HuH-7 (cell line): ENCODE data around the gene LTA4H.

Experiments
- DNase-seq: peaks from one replicate; pipeline ENCODE4 v3.0.0; 2011; ENCODE audit warnings: low spot score

Gene LTA4H

DNA sequence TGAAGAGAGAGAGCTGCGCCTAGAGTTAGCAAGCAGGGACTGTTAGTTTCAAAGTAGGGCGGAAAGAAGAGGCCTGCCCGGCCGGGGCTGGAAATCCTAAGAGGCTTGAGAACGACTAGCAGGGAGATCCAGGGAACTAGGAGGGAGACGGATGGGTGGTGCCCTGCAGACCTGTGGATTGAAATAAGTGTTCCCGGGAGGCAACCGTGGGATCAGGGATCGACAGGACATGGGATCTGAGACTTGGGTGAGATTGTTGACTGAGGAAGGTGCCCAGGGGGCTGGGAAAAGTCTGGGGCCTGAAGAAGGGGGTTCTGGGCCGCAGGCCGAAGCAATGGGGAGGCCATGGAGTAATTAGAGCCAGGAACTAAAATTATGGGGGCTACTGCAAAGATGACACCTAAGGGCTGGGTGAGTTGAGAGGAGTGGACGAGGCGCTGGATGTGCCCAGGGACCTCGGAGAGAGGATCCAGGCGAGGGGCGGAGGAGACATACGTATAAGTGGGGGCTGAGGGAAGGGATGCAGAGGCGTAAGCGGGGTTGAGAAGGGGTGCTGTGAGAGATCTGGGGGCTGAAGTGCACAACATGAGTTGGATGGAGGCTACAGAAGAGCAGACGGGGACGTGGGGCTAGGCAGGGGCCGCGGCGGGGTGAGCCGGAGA, 635 bp downstream of the LTA4H start:
- peak; percentile 40 for DNase-seq

DNA sequence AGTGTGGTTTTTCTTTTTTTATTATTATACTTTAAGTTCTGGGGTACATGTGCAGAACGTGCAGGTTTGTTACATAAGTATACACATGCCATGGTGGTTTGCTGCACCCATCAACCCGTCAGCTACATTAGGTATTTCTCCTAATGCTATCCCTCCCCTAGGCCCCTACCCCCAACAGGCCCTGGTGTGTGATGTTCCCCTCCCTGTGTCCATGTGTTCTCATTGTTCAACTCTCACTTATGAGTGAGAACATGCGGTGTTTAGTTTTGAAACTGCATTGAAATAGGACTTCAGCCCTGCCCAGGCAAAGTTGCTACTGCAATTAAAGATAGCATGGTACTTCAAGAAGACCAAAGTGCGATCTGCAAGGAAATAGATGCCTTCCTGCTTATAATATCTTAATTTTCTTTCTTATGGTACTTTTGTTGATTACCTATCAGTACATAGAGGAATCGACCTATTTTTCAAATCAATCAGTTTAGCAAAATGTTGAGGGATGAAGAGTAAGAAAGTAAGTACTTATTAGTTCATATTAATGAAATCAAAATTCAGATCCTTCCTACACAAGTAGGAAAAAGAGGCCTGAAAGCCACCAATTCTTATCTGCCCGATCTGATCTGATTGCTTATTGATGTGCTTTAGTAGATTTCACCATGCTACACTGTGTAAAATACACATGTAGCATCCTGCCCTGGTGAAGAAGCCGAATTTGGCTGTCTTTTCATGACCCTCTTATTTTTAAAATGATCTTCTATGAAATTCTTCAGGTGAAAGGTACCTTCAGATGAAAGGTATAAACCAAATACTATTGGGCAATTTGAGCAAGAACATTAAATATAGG, 1.6 kb downstream of the LTA4H start:
- DNase-seq: no peak

DNA sequence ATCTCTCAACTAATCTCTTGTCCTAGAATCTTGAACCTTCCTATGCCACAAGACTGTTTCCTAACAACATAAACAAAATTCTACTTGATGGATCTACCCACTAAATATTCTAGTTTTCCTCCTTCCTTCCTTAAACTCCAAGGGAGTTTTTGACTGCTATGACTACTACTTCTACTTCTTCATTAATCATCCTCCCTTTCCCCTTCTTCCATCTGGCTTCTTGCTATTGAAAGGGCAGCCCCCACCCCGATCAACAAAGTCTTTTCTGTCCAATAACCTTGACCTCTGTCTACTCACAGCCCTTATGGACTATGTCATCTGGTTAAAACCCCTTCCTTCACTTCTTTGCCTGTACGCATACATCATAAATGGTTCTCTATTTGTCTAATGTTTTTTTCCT, 5.6 kb downstream of the LTA4H start:
- DNase-seq: no peak

DNA sequence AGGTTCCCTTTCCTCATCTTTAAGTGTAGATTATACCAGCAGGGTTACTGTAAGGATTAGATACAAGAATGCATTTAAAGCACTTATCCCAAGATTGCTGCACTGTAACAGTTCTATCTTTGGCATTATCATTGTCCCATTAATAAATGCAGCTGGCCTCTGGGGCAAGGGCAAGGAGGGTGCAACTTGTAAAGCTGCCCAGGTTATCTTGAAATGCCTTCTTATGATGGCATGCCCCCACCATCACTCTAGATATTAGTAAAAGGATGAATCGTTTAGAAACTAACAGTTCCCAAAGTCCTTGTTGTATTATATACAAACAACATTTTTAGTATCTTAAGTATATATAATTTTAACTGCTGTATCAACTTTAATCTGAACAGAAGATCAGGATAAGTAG, 6.8 kb downstream of the LTA4H start:
- DNase-seq: no peak

DNA sequence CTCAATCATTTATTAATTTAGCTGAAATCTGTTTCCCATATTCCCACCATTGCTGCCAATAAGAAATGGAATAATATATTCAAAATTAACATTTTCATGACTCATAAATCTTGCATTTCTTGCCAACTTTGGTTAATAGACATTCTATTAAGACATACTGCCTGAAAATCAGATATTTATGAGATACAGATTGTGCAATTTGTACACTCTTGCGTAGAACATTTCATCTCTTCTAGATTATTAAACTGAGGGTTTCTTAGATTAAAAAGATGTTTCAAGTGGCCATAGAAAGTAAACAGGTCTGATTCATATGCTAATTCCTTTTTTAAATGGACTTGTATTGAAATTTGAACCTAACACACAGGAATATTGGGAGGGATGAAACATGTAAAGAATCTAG, 9.1 kb downstream of the LTA4H start:
- DNase-seq: no peak

DNA sequence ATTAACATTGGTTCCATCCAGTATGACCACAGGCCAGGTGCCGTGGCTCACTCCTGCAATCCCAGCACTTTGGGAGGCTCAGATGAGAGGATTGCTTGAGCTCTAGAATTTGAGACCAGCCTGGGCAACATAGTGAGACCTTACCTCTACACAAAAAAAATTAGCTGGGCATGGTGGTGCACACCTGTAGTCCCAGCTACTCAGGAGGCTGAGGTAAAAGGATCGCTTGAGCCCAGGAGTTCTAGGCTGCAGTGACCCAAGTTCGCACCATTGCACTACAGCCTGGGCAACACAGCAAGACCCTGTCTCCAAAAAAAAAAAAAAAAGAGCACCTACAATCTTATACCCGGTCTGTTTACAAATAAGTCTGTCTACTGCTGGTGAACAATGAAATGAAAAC, 9.9 kb downstream of the LTA4H start:
- no peak for DNase-seq

DNA sequence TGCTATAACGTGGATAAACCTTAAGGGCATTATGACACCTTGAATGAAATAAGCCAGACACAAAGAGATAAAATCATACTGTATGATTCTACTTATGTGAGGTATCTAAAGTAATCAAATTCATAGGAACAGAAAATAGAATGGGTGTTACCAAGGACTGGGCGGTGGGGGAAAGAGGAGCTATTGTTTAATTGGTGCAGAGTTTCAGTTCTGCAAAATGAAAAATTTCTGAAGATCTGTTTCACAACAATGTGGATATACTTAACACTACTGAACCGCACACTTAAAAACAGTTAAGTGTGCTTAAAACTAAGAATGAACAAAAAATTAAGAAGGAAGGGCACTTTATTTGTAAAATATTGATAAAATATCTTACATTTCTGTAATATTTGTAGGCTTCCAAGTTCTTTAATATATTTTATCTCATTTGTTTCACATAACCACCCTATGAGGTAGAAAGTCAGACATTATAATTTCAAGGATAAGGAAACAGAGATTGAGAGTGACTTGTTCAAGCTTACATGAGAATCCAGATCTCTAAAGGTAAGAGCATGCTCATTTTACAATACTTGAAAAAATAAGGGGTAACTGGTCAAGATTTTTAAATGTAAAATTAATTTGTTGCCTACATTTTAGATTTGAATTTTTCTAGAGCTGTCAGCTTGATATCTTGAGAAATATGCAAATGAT, 14.9 kb downstream of the LTA4H start:
- DNase-seq: no peak

DNA sequence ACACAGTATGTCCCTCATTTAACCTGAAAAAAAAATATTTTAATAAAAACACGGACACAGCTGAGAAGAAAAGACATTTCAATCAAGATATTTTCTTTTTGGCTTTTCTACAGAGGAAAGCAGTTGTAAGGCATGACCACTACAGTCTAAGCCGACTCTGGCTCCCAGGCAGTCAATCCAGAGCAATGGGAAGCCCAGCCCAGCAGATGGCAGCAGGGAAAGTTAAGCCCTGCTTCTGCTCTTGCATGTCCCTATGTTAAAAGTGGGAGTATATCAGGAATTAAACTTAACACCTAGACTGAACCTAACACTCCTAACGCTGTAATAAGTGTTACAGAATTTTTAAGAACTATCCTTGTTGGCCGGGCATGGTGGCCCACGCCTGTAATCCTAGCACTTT, 19.7 kb downstream of the LTA4H start:
- peak; percentile 19 for DNase-seq

DNA sequence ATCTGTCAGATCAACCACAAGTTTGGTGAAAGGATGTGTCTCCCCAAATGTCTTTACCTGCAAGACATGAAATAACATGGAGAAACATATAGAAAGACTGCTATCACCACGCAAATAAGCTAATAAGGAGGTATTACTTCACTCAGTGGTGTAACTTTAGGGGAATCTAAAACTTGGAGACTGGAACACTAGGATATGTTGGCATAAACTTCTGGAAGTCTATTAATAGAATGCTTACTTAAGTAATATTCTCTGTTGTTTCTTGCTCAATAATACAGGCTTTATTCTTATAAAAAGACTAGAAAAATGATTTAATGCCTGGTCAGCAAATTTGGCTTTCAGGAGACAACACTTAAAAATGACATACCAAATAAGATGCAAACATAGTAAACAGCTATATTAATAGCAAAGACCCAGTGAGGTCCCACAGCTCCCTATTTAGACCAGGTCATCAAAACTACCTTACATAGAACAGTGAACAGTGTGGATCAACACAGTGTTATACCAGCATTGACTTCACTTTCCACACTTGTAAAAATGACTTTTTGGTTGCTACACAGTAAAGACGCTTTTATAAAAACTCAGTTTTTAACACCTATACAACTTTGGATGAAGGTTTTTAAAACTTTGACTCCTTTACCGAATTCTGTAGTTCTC, 20.3 kb downstream of the LTA4H start:
- no peak for DNase-seq

DNA sequence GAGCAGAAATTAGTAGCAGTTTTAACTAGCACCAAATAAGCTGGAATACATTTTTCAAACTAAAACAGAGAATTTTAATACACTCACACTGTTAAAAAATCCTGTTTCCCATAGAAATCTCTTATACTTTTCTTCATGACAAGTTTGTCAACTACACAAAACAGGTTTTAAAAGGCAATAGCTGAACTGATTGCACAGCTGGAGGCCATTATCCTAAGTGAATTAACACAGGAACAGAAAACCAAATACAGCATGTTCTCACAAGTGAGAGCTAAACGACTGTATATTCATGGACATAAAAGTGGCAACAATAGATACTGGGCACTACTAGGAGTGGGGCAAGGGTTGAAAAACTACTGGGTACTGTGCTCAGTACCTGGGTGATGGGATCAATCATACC, 27.7 kb downstream of the LTA4H start:
- no peak for DNase-seq

DNA sequence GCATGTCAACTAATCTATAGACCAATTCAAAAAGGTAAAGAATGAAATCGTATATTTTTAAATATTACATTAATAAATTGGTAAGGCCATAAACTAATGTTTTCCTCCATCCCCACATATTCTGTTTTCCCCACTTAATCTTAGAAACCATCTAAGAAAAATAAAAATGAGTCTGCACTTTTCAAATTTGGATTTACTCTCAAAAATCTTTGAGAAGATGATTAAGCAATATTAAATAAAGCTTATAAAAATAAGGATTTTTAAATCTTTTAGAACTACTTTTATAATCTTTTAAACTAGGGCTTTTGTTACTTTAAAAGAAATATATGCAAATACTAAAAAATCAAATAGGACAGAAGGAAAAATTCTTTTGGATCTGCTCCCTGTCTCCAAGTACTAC, 28.7 kb downstream of the LTA4H start:
- no peak for DNase-seq

DNA sequence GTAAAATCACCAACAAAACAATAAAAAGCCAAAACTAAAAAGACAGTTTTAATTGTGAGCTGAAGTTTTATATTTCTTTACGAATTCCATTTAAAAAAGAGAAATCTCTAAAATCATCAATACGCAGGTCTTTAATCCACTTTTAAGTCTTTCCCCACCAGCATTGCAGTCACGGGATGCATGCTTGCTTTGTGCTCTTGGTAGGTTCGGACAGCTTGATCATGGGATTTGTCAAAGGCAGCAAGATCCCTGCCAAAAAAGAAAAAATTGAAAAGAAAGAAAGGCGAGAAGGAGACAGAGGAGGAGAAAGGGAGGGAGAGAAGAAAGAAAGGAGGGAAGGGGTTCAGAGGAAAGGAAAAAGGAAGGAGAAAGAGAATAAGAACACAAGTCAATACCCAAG, 34.5 kb downstream of the LTA4H start:
- DNase-seq: no peak

DNA sequence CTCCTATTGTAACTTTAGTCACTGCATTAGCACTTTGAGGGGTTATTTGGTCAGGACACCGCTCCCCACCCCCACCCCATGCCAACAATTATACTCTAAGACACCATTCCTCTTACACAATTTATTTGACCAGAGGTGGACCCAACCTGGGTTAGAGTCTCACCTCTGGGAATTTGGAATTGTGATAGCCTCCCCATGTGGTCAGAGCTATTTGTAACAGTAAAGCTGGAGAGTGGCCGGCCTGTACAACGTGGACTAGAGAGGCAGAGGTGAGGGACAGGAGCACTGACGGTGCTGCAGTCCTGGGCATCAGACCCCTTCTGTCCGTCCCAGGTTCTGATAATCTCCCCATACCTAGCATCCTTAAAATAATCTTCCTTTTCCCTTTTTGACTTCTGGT, 35.9 kb downstream of the LTA4H start:
- no peak for DNase-seq

DNA sequence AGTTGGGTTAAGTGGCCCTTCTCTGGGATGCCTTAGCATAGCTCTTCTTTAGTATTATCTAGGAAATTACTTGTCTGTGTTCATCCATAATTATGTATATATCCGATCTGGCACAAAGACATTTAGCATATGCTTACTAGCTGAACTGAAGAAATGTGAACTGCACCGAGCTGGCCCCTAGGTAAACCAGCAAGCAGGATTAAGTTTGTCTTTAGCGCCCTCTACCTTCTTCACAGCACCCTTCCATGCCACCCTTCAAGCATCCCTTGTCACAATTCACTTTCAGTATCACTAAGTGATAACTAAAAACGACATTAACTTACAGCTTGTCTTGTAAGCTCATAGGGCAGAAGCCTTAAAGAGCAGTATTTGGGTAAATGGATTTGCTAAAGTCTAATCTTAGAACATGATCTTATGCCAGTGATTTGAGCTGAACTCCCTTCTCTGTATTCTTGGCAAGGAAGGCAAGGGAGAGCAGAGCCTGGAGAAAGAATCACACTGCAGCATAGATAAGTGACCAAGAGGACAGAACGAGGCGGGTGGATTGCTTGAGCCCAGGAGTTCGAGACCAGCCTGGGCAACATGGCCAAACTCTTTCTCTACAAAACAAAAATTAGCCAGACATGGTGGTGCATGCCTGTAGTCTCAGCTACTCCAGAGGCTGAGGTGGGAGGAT, 36.6 kb downstream of the LTA4H start:
- peak; percentile 61 for DNase-seq

DNA sequence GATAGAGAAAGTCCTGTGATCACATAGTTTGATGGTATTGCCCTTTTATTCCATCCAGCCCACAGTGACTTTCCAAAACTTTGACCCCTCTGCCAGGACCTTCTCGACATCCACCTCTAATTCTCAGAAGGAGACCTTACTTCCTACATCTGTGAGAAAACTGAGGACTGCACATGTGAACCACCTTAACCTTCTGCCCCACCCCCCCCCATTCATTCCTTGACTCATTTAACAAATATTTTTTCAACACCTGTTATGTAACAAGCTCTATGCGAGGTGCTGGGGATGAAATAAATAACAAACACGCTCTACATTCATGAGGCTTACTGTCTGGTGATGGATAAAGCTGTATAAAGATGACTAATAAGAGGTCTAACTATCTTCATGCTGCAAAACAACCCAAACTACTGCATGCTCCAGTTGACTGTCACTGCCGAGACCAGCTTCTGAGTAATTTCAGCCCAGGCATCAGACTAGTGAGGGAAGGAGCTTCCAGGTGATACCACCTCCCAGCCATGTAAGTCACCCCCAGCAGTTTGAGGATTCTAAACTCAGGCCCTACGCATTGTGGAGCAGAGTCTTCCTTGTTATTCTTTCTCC, 37.4 kb downstream of the LTA4H start:
- DNase-seq: no peak

DNA sequence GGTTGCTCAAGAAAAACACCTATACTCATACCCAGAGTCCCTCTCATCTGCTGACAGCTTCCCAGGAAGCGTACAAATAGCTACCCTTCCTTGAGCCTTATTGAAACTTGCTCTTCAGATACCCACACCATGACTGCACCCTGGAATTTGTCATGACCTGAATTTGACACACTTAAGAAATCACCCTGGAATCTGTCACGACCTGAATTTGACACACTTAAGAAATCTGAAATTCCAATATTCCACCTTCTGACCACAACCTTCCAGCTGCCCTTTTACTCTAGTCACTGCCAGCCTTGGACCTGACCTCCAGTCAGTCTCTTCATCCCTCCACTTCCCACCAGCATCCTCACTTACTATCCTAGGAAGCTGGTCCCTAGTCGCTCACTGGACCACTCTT, 38.1 kb downstream of the LTA4H start:
- no peak for DNase-seq

DNA sequence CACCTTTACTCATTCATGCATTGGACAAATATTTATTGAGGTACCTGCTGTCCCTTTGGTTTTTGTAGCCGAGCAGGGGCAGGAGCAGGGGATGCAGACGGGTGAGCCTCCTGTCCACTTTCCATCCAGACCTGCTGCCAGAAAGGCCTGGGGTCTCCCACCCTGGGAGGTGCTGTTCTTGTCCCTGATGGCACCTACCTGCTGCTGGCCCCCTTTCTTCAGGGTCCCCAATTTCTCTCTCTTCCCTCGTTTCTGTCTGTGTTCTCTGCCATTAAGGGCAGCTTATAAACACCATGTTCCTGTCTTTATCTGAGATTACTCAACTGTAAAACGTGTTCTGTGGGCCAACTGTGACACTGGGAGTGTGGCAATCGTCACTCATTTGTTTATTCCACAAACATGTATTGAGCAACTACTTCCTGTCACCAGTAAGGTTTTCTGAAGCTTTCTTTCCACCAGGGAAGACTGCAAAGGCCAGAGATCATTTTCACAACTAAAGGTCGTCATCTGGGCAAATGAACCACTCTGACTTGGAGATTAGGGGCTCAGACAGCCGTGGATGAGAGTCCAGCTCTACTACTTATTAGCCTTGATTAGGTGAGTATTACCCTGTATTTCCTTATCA, 39.2 kb downstream of the LTA4H start, which contains the start of gene HAL:
Gene HAL (minus strand): TSS at position 311 of the 625 bp plus-strand sequence. CDS start 434 bp downstream, outside the sequence.
- peak; percentile 46 for DNase-seq

DNA sequence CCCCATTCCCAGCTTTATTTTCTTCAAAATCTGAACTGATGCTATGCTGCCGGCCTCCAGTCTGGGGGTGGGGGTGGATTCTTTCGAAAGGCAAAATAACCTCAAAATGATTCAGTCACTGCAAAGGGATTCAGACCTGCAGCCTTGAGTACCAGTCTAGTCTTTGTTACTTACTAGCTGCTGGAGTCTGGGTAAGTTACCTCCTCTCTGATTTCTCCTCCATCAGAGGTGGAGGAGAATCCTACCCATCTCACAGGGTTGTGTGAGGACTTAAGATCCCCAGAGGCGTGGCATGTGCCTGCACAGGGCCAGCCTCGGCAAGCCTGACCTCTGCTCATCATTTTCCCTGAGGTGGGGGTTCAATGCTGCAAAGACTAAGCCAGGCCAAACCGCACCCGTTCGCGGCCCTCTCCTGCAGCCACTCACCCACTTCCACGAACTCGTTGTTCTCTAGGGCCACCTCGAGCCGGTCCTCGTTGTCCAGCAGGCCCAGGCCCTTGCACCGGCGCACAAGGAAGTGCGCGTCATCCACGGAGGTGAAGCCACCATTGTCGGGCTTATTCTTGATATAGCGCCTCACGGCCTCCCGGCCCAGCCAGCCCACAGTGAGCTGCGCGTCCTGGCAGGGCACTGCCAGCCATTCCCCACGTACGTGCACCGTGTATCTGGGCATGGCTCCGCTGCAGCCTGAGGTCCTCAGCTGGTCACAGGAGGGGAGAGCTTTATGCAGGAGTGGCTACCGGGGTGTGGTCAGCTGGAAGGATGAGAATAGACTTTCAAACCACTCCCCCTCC, 40.0 kb downstream of the LTA4H start:
- DNase-seq: peak; percentile 30

DNA sequence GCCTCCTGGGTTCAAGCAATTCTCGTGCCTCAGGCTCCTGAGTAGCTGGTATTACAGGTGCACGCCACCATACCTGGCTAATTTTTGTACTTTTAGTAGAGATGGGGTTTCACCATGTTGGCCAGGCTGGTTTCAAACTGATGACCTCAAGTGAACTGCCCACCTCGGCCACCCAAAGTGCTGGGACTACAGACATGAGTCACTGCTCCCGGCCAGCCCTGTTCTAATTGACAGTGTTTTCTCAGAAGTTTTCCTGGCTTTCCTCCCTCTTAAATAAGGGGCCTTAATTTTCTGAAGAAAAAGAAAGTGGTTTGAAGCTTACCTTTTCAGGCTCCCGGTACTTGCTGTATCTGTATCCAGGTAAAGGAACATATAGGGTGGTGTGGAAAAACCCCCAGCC, 40.9 kb downstream of the LTA4H start:
- DNase-seq: no peak

DNA sequence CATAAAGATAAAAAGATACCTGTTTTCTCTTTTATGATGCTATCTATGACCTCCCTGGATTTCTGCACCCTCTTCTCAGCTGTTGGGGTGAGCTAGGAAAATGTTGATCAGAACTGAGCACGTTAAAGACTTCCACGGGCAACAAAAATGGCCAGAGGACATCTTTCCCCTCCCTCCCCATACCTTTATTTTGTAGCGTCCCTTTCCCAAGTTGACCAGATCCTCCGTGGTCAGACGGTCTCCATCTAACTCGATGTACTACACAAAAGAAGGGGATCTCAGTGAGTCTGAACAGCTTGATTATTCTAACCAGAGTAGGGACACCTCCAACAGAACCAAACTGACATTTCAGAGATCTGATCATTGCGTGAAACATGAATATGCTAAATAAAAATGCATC, 41.5 kb downstream of the LTA4H start:
- no peak for DNase-seq
